T47D (cell line): Measurements from ENCODE around the gene TBL1Y.
"Not testable (repeated sequence)": the region's sequence is repeated elsewhere in the genome, so short reads cannot be mapped to it uniquely, and the experiment has no call there.

Experiments
- DNase-seq, 2 experiments: peaks; one replicate each; pipeline versions ENCODE4 v3.0.0 to v3.0.0-alpha.2; 2011 to 2012; ENCODE audit warnings: low read depth in 1 of 2, low spot score in 1 of 2
- JUND ChIP-seq: IDR thresholded peaks from 2 replicates; pipeline ENCODE4 v1.6.1; 2012; ENCODE audit warnings: low read depth
- in situ Hi-C: cut with HindIII; loops from 2 replicates; pipeline ENCODE4 v1.10.0; 2016; ENCODE audit warnings: low sequenced_read_pairs, low pct_unique_long_range_greater_than_20kb

The TBL1Y gene

DNA sequence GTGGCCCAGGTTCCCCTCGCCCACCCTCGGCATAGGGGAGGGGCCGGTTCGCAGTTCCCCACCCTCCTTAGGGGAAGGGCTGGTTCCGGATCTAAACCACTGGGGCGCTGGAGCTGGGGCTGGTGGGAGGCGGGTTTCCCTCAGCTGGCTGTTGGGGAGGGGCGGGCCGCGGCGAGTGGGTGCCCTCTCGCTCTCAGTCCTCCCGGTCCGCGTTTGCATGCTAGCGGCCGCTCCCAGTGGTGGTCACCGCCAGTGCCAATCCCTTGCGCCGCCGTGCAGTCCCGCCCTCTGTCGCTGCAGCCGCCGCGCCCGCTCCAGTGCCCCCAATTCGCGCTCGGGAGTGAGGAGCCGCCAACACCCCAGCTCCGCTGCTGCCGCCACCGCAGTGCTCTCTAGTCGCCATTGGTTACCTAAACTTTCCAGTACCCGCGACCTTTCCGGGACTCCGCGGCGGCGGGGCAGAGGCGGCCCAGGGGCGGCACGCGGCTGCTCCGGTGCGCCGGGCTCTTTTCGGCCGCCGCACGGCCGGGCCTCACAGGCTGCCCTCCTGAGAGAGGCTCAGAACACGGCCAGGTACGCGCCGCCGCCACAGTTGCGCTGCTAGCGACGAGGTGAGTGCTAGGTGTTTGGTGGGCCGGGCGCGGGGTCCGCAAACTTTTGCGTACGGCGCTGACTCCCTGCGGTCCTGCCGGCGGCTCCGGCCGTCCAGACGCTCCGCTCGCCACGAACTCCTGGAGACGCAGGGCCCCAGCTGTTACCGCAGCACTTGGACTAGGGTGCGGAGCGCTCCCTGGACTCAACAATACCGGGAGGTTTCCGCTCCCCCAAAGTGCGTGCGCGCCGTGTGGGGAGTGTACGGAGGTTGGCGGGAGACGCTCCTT is at the start of gene TBL1Y:
TSS of gene TBL1Y (plus strand) at position 326 of the 881 bp plus-strand sequence. CDS start 114,388 bp downstream, outside the sequence.
- in situ Hi-C loops = no loop called here
- no peak for DNase-seq
- no peak for TF ChIP-seq JUND

GRCh38 chrY:6894496-6894895 is 16.0 kb upstream of the TBL1Y start:
- TF ChIP-seq JUND = no peak
- no peak for DNase-seq
- in situ Hi-C loops = no loop called here

- no peak for DNase-seq
- no peak for TF ChIP-seq JUND
- in situ Hi-C loops = no loop called here
Measured at GRCh38 chrY:6895236-6895635, 15.3 kb upstream of the TBL1Y start.

DNA sequence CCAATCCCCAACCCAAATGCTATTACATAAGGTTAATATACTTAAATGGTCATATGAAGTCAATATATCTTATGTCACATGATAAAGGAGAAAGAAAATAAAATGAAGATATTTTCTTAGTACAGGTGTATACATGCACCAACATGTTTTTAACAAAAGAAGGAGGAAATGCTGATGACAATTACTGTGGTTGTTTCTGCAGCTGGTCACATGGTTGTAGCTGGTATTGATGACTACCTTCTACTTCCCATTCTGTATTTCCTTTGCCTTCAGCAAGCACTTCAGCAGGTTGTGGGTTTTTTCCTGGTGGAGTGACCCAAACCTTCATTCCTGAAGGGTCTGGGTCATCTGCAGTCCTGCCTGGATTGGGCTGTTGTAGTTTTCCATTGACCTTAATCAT is 8.4 kb upstream of the TBL1Y start:
- in situ Hi-C loops, DNase-seq: not testable (repeated sequence)

GRCh38 chrY:6907591-6907990 is 2.9 kb upstream of the TBL1Y start:
- TF ChIP-seq JUND = no peak
- DNase-seq = no peak
- in situ Hi-C loops = no loop called here

DNA sequence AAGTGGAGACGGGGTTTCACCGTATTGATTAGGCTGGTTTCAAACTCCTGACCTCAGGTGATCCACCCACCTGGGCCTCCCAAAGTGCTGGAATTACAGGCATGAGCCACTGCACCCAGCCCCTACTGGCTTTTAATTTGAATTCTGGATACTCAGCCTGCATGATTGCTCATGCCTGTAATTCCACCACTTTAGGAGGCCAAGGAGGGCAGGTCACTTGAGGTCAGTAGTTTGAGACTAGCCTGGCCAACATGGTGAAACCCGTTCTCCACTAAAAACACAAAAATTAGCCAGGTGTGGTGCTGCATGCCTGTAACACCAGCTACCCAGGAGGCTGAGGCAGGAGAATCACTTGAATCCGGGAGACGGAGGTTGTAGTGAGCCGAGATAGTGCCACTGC is 2.5 kb upstream of the TBL1Y start:
- DNase-seq, in situ Hi-C loops: not testable (repeated sequence)

DNA sequence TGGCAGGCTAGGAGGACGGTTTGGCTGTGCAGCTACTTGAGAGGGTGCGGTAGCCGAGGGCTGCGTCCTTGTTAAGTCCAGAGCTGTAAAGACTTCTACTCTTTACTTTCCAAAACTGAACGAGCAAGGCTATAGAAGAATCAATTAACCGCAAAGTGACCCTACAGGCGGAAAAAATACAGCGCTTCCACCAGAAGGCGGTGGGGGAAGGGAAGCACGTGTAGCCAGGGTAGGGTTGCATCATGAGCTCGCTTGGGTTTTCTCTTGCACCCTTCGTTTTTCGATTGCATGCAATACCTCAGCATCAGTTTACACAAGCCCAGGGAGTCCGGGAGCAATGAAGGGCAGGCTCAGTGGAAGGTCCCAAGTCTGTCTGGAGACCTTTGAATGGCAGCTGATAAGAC is 1.4 kb upstream of the TBL1Y start:
- in situ Hi-C loops = no loop called here
- no peak for TF ChIP-seq JUND
- no peak for DNase-seq

- DNase-seq = no peak
- TF ChIP-seq JUND = no peak
- in situ Hi-C loops = no loop called here
Measured at GRCh38 chrY:6909856-6910255, 641 bp upstream of the TBL1Y start.

- no peak for TF ChIP-seq JUND
- in situ Hi-C loops = no loop called here
- no peak for DNase-seq
Measured at GRCh38 chrY:6911253-6911881, 870 bp downstream of the TBL1Y start, which contains the start of gene AMELY. TSS of gene AMELY (minus strand) at chrY:6911752. CDS start at chrY:6872608, 39,144 bp downstream.

DNA sequence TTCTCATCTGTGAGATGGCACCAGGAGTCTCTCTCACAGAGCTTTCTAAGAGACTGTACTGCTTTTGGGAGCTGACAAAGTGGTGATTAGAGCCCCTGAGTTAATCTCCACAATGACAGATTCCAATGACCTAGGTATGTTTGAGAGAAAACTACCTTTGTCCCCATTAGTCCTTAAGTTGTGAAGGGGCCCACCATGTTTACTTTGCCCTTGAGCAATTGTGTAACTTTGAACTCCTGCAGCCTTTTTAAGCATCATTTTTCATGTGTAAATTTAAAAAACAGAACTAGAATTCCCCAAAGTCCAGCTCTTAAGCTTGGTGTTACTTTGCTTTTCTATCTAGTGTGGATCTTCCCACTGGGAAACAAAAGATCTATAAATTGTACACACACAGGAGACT is 2.9 kb downstream of the TBL1Y start:
- TF ChIP-seq JUND = no peak
- in situ Hi-C loops = no loop called here
- DNase-seq = no peak

GRCh38 chrY:6921061-6921460 is 10.6 kb downstream of the TBL1Y start:
- in situ Hi-C loops = no loop called here
- no peak for TF ChIP-seq JUND

DNA sequence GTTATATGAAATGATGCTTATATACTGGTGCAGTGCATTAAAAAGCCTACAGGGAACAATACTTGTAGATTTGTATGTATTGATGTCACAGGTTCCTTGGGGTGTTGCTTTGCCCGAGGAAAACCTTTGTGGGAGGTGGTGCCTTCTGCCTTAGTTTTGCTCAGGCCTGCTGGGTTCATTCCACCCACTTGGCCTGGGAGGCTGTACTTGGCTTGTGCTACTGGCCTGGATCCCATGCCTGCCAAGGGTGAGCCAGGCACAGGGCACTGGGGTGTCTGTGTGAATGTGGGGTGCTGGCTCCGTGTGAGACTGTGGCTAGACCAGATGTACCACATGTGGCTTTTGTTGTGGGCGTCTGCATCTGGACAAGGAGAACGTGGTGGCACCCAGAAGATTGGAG is 17.8 kb downstream of the TBL1Y start:
- in situ Hi-C loops = no loop called here
- no peak for TF ChIP-seq JUND
- DNase-seq = no peak

More at GRCh38 chrY:6921061-6921460, 10.6 kb downstream of the TBL1Y start:
- no peak for DNase-seq

GRCh38 chrY:6929237-6929636 is 18.7 kb downstream of the TBL1Y start:
- DNase-seq = no peak
- TF ChIP-seq JUND = no peak
- in situ Hi-C loops = no loop called here
